ENCODE measurements around the gene APBB2.
"Not testable (repeated sequence)": the region's sequence is repeated elsewhere in the genome, so short reads cannot be mapped to it uniquely, and the experiment has no call there.

The APBB2 gene

GRCh38 chr4:40924096-40924792 lies 290.1 kb downstream of the APBB2 start:
- DNase-seq = peak; percentile 35

- peak; percentile 50 for DNase-seq
Observed at GRCh38 chr4:40923316-40924095, 290.8 kb downstream of the APBB2 start.

DNA sequence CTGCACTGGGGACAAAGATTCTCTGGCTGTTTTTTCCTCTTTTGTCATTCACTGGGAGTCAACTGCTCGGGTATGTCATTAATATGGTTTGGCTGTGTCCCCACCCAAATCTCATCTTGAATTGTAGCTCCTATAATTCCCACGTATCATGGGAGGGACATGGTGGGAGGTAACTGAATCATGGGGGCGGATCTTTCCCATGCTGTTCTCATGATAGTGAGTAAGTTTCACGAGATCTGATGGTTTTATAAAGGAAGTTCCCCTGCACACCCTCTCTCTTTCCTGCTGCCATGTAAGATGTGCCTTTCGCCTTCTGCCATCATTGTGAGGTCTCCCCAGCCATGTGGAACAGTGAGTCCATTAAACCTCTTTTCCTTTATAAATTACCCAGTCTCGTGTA lies 294.4 kb downstream of the APBB2 start:
- DNase-seq = not testable (repeated sequence)

- peak; percentile 55 for DNase-seq
Observed at GRCh38 chr4:40918330-40918729, 296.0 kb downstream of the APBB2 start.

- no peak for DNase-seq
Observed at GRCh38 chr4:40916880-40917279, 297.5 kb downstream of the APBB2 start.

GRCh38 chr4:40916218-40916555 lies 298.2 kb downstream of the APBB2 start:
- no peak for DNase-seq

- DNase-seq = no peak
Observed at GRCh38 chr4:40915318-40916217, 298.8 kb downstream of the APBB2 start.

- DNase-seq = no peak
Observed at GRCh38 chr4:40912460-40913184, 301.7 kb downstream of the APBB2 start.

DNA sequence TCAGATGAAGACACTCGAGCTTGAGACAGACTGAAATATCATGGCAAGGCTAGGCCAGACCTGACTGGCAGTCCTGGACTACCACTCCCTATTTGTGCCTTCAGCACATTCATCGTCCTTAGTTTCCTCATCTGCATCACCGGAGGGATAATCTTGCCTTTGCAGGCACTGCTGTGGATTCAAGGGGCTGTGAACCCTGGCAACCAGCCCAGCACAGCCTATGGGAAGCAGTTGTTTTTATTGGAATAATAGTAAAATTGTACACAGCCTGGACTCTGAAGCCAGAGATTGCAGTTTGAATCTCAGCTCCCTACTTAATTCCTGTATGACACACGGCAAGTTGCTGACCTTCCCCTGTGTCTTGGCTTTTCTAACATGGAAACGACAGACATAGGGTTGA lies 303.6 kb downstream of the APBB2 start:
- no peak for DNase-seq

GRCh38 chr4:40909363-40909876 lies 304.9 kb downstream of the APBB2 start:
- DNase-seq = peak; percentile 11

DNA sequence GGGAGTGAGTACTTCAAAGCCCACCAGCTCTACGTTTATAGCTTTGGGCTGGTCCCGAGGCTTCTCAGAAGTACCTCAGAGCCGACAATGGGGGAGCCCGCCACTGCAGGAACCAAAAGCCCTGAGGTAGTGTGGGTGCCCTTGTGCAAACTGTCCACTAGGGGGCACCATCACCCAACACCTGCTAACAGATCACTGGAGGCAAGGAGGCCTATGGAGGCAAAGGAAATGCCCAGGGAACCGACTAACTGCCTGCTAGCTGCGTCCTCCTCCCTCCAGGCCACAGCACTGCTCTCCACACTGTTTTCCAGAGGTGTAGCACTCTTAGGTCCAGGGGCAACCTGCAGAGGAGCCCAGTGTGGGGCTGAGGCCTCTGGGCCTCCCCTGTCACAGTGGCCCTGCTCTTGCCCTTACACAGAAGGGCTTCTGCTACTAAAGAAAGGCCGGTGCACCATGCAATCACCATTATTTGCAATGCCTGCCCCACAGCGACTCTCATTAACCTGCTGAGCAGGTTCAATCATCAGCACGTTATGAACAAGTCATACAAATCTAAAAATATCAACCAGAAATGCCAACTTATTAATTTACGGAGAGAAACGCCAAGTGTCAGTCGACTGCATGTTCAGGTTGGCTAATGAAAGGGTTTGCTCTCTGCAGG lies 305.5 kb downstream of the APBB2 start:
- DNase-seq = peak; percentile 73

DNA sequence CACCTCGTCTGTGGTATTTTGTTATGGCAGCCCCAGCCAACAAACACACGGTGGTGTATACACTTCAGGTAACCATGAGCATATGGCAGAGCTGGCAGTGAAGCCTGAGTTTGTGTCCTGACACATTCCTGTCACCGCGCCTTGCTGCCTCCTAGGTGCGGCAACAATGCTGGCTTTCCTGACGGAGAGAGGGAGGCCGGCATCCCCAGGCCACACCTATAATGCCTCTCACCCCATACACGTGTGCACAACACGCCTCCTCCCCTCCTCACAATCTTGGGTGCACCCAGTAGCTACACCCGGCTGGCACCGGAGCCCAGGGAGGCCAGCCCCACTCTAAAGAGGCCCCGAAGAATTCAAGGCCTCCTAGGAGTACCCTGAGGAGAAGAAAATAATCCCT lies 306.0 kb downstream of the APBB2 start:
- no peak for DNase-seq

DNA sequence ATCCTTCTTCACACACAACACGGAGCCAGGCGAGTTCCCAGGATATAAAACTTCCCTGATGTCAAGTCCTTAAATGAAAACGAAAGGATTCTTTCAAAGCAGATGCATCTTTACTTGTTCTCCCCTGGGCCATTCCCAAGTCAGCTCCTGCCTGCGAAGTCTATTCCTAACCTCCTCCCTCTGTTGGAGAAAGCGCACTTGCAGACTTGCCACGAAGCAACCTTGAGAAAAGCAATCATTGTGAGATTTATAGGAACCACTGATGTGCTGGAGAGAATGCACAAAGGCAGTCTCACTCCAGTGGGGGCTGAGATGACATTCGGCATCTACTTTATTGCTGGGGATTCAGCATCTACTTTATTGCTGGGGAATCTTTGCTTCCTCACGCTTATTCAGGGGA lies 308.9 kb downstream of the APBB2 start:
- no peak for DNase-seq

DNA sequence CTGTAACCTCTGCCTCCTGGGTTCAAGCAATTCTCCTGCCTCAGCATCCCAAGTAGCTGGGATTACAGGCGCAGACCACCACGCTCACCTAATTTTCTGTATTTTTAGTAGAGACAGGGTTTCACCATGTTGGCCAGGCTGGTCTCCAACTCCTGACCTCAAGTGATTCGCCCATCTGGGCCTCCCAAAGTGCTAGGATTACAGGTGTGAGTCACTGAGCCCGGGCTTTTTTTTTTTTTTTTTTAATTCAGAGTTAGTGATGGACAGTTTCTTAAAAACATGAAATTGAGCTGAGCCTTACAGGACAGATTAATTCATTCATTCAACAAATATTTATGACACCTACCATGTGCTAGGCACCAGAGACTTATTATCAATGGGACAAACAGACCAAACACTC lies 313.8 kb downstream of the APBB2 start:
- DNase-seq = not testable (repeated sequence)

DNA sequence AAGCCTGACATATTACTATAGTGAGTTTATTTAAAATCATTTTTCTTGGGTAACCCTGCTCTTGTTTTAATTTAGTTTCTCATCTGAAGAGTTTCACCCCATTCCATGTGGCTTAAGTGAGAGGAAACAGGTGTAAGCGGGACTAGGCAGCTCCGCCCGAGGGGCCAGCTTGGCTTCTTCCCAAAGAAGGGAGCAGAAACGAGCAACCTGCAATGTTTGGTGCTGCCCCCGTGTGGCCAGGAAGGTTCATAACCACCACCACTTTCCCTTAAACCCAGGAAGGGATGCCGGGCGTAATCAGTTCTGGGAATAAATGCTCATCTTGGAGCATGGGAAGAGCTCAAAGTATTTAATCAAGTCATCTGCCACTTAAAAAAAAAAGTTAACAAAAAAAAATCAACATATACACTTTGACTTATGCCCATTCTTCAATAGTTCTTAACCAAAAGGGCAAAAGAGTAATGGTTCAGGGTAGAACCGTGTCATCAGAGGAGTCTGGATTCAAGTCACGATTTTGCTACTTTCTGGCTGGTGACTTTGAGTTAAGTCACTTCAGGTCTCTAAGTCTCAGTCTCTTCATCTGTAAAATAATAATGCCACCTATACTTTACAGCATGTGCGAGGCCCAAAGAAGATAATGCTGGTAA lies 316.7 kb downstream of the APBB2 start:
- peak; percentile 77 for DNase-seq

GRCh38 chr4:40890764-40891163 lies 323.6 kb downstream of the APBB2 start:
- DNase-seq = no peak

GRCh38 chr4:40890199-40890598 lies 324.1 kb downstream of the APBB2 start:
- DNase-seq = no peak

DNA sequence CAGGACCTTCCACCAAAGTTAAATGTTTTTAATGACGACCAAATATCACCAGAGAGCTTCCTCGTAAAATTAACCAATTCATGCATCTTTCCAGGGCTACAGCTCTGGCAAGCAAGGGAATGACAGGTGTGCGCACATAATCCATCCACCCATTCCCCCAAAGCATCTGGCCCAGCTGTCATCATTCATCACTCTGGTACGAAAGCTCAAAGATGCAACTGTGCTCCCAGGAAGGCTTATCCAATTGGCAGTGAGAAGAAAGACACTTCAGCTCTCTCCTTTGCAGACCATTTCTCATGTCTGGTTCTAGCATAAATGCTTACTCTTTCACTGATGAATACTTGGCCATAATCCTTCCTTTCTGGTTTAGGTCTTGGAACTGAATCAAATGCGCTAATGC lies 325.4 kb downstream of the APBB2 start:
- DNase-seq = no peak

DNA sequence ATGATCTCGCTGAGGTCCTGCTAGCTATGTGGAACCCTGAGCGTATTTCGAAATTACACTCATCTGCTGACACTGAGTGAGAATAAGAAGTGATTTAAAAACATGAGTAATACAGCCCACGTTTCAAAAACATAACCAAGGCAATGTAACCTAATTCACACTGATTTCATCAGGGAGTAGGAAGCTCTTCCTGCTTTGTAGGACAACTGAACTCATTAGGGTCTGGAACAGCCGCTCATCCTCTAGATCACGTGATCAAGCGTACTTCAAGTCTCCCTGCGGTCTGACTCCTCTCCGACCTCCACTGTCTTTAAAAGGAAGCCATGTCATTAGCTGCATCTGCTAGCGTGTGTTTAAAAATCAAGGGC lies 326.6 kb downstream of the APBB2 start:
- DNase-seq = no peak

DNA sequence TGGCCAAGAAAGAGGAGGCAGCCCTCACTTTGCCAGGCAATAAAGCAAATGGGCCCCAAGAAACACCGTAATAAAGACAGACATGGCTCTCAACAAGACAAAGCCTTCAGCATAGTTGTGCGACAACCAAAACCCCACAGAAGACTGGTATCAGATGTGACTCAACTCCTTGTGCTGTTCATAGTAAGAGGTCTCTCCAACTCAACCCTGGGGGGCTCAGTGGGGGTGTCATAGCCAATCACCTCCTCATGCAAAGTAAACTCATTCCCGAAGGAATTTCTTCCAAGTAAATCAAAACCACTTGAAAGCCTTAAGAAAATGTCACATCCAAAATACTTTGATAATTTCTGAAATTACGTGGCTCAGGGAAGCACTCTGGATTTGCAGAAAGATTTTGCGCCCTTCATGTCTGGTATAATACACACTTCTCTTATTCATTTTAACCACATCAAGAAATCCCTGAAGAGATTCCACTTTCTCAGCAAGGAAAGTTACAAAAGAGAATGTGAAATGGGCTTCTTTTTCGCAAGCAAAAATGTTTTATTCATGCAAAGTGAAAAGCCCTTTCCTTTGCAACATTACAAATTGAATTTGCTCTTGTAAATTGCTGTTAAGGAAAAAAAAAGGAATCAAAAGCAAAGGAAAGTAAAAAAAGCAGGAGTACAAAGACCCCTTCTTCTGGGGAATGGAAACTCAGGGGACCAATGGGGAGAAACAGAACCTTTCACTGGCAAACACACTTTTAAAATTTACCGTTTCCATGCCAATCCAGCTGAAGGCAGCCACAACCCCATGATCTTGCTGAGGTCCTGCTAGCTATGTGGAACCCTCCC lies 327.2 kb downstream of the APBB2 start:
- no peak for DNase-seq

DNA sequence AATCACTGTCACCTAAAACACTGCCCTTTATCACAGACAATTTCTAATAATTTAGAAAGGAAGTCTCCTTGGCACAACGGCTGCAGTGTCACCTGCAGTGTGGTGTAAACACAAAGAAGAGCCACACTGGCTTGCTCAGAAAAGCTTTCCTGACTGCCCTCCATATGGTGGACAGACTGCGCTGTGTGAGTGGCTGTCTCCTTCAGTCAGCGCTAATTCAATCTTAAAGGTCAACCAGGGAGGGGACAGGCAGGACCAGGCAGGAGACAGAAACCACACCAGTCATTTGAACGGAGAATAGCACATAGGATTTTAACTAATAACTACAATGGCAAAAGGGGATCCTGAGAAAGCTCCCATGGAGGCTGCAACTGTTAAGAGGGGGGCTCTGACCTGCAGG lies 332.5 kb downstream of the APBB2 start:
- DNase-seq = no peak

Data from NCI-H1092 (cell line).